Small intestine (tissue), 7 donors: Measurements from ENCODE around the gene G6PC1. TPM values are rescaled to one million over a fixed set of nuclear protein-coding genes. Genes with fewer than 3 reads are reported as not detected.
A peak's percentile ranks its signal among the peaks of the same experiment; 100 is the strongest.
"Not testable (repeated sequence)": the region's sequence is repeated elsewhere in the genome, so short reads cannot be mapped to it uniquely, and the experiment has no call there.

Experiments used
- DNase-seq, 2 donors: peaks; one replicate each; pipeline versions ENCODE4 v3.0.0 to v3.0.0-alpha.2; 2013
- FAIRE-seq: peaks from 2 replicates; lab custom pipeline; 2012; peaks lifted over from hg19 to GRCh38; lab: Jason Lieb, UNC
- H3K27ac ChIP-seq, 3 donors: one replicate each; pipeline ENCODE4 v1.5.1; 2013; ENCODE audit warnings: low read length in 2 of 3, mild to moderate bottlenecking in 2 of 3, control low read depth in 1 of 3, inconsistent platforms in 1 of 3, low read depth in 1 of 3, moderate library complexity in 1 of 3
- H3K27me3 ChIP-seq, 3 donors: one replicate each; pipeline ENCODE4 v1.6.1; 2013; ENCODE audit warnings: low read length in 3 of 3, inconsistent platforms in 1 of 3; ENCODE audit not compliant: control insufficient read depth in 3 of 3, insufficient read depth in 3 of 3
- H3K36me3 ChIP-seq, 3 donors: one replicate each; pipeline ENCODE4 v1.6.1; 2013; ENCODE audit warnings: low read length in 3 of 3, inconsistent platforms in 1 of 3, low read depth in 1 of 3, mild to moderate bottlenecking in 1 of 3, moderate library complexity in 1 of 3; ENCODE audit not compliant: control insufficient read depth in 3 of 3, insufficient read depth in 2 of 3
- H3K4me1 ChIP-seq, 3 donors: one replicate each; pipeline ENCODE4 v1.6.1; 2013; ENCODE audit warnings: low read length in 2 of 3, inconsistent platforms in 1 of 3, low read depth in 1 of 3, mild to moderate bottlenecking in 1 of 3, moderate library complexity in 1 of 3; ENCODE audit not compliant: control insufficient read depth in 3 of 3, insufficient read depth in 2 of 3
- H3K4me3 ChIP-seq, 3 donors: one replicate each; pipeline ENCODE4 v1.5.1; 2013; ENCODE audit warnings: low read length in 3 of 3, control low read depth in 1 of 3, inconsistent platforms in 1 of 3, low read depth in 1 of 3, mild to moderate bottlenecking in 1 of 3, moderate library complexity in 1 of 3
- H3K9me3 ChIP-seq, 2 donors: one replicate each; pipeline ENCODE4 v1.6.1; 2013; ENCODE audit warnings: low read depth in 1 of 2, low read length in 1 of 2; ENCODE audit not compliant: control insufficient read depth in 2 of 2, insufficient read depth in 1 of 2
- WGBS, 3 donors: extraction: QIAGEN DNeasy Blood & Tissue Kit; methylation state at CpG; one replicate each; pipeline ENCODE4 v1.1.7; 2013; 5-methylcytosine and 5-hydroxymethylcytosine counted together
- polyA plus RNA-seq, 4 donors: library from polyadenylated mRNA; stranded (reverse) in 3 of 4; unstranded in 1 of 4; fragments of 200-250 nt in 3 of 4; fragments of 120-200 nt in 1 of 4; gene quantifications; one replicate each; pipeline versions ENCODE4 v1.2.1 to v1.2.3, GENCODE V29; 2013
- donor health status: healthy with polysubstance abuse.
- donor health status: control.
- donor health status: control.
- donor health status: Bipolar disorder and iron deficiency.
- donor health status: healthy.

G6PC1 gene
- polyA plus RNA-seq, 4 donors: 1.4 to 12.1 (median 4.3) TPM

DNA sequence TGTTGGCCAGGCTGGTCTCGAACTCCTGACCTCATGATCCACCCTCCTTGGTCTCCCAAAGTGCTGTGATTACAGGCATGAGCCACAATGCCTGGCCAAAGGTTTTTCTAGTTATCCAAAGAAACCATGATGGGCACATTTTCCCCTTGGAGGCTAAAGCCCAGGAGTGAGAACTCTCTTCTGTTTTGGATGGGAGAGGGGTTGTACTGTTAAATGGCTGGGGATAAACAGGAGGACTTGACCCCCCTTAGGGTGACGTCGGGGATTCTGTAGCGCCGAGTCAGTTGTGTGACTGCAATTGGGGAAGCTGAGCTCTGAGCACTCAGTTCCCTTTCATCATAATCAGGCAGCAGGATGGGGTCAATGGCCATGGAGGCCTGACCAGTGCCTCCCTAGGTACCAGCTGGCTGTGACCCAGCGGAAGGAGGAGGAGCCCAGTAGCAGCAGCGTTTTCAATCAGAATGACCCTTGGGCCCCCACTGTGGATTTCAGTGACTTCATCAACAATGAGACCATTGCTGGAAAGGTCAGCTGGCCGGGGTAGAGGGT, 45.5 kb upstream of the G6PC1 start:
- Histone ChIP-seq H3K4me1 (peaks cover 0 to 18% (median 0%) of the 10 kb centered on the region in 3 donors), H3K27me3 (no peaks in the 10 kb centered on the region), H3K4me3 (no peak overlapping the region), H3K27ac (no peak overlapping the region), H3K36me3 (peaks cover 0 to 6% (median 0%) of the 10 kb centered on the region in 3 donors), H3K9me3 (no peaks in the 10 kb centered on the region)
- no peak for FAIRE-seq
- 73 to 81% (median 77%) methylated on average over 8 of the region's 8 CpGs for WGBS, 3 donors
- no peak for DNase-seq

DNA sequence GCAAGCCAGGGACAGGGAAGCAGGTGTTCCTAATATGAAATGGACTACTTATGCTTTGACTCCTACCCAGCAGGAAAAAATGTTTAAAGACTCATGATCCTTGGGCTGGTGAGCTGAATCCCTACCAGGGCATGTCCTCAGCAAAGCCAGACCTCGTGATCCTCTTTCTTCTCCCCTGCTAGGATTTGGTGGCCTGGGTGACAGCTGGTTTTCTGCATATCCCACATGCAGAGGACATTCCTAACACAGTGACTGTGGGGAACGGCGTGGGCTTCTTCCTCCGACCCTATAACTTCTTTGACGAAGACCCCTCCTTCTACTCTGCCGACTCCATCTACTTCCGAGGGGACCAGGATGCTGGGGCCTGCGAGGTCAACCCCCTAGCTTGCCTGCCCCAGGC, 44.5 kb upstream of the G6PC1 start:
- H3K4me3 ChIP-seq, H3K27ac ChIP-seq, H3K36me3 ChIP-seq, FAIRE-seq, H3K9me3 ChIP-seq, H3K27me3 ChIP-seq, DNase-seq: not testable (repeated sequence)
- H3K4me1 ChIP-seq: peaks cover 0 to 16% (median 0%) of the 10 kb centered on the region in 3 donors
- WGBS, 3 donors: 83 to 91% (median 88%) methylated on average over 6 to 7 of the region's 8 CpGs

DNA sequence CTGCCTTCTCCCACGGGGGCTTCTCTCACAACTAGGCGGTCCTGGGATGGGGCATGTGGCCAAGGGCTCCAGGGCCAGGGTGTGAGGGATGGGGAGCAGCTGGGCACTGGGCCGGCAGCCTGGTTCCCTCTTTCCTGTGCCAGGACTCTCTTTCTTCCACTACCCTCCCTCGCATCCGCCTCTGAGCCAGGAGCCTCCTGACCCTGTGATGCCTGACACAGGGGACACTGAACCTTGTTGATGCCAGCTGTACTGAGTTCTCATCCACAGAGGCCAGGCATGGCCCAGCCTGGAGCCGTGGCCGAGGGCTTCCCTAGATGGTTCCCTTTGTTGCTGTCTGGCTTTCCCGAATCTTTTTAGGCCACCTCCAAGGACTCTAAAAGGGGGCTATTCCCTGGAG, 44.1 kb upstream of the G6PC1 start:
- FAIRE-seq, DNase-seq, H3K36me3 ChIP-seq, H3K9me3 ChIP-seq, H3K27ac ChIP-seq, H3K4me3 ChIP-seq, H3K27me3 ChIP-seq: not testable (repeated sequence)
- 78 to 90% (median 87%) methylated on average over 5 to 6 of the region's 8 CpGs for WGBS, 3 donors
- H3K4me1 ChIP-seq: peaks cover 0 to 16% (median 0%) of the 10 kb centered on the region in 3 donors

DNA sequence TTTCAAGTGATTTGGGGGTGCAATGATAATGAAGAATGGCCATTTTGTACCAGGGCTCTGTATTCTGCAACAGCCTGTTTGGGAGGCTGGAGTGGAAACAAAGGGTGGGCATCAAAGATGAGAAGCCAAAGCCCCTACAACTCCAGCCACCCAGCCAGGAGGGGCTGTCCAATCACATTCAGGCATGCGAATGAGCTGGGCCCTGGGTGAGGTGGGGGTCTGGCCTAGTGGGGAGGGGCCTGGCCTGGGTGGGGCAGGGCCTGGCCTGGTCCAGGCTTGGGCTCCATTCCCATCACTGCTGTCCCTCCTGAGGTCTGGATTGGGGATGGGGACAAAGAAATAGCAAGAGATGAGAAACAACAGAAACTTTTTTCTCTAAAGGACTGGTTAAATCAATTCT, 43.2 kb upstream of the G6PC1 start:
- no peaks in the 10 kb centered on the region for H3K9me3 ChIP-seq
- DNase-seq (no peak), FAIRE-seq (no peak)
- H3K4me1 ChIP-seq: peaks cover 0 to 16% (median 0%) of the 10 kb centered on the region in 3 donors
- no peak overlapping the region for H3K4me3 ChIP-seq
- no peak overlapping the region for H3K27ac ChIP-seq
- 88 to 100% (median 89%) methylated on average over 1 of the region's 1 CpG for WGBS, 3 donors
- no peaks in the 10 kb centered on the region for H3K27me3 ChIP-seq
- H3K36me3 ChIP-seq: peaks cover 0 to 6% (median 0%) of the 10 kb centered on the region in 3 donors

DNA sequence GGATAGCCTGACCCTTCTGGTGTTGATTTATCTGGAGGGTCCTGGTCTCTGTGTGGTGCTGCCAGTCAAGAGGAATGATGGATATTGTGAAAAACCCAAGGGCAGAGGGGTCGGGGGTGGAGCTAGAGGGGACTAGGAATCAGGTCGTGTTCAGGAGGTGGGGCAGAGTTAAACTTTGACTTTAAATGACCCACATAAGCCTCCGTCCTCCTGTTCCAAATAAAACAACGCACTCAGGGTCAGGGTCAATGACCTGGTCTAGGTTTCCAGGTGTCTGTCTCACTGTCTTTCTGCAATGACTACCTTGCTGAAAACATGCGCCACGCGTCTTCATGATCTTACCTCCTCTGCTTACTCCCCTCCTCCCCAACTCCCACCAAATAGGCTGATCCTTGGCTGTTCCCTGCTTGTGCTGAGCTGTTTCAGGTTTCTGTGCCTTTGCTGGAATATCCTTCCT, 34.9 kb upstream of the G6PC1 start:
- Histone ChIP-seq H3K9me3 (peaks cover 0 to 3% of the 10 kb centered on the region in 2 donors), H3K4me3 (no peak overlapping the region), H3K27me3 (no peaks in the 10 kb centered on the region), H3K4me1 (peaks cover 0 to 12% (median 3%) of the 10 kb centered on the region in 3 donors), H3K27ac (no peak overlapping the region), H3K36me3 (no peaks in the 10 kb centered on the region)
- FAIRE-seq (no peak), DNase-seq (no peak)
- WGBS, 3 donors: 62 to 70% (median 69%) methylated on average over 7 of the region's 7 CpGs

DNA sequence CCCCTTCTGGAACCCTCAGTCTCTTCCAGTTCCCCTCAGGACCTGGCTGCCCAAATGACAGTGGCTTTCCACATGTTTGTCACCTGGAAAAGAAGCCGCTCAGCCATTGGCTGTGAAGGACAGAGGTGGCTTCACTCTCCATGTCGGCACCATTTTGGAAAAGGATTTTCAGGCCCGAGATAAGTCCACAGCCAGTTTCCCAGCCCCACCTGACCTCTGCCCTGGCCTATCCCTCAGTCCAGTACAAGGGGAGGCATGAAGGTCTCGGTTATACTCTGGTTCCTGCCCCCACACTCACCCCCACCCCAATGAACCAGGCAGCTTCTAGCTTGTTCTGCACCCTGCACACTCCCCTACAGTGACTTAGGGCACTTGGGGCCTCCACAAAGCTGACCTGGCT, 34.4 kb upstream of the G6PC1 start:
- no peak overlapping the region for H3K4me3 ChIP-seq
- H3K4me1 ChIP-seq: peaks cover 0 to 12% (median 3%) of the 10 kb centered on the region in 3 donors
- no peak for DNase-seq
- no peak overlapping the region for H3K27ac ChIP-seq
- no peak for FAIRE-seq
- WGBS, 3 donors: 68 to 87% (median 85%) methylated on average over 4 of the region's 4 CpGs
- no peaks in the 10 kb centered on the region for H3K27me3 ChIP-seq
- H3K36me3 ChIP-seq: no peaks in the 10 kb centered on the region
- H3K9me3 ChIP-seq: peaks cover 0 to 8% of the 10 kb centered on the region in 2 donors

DNA sequence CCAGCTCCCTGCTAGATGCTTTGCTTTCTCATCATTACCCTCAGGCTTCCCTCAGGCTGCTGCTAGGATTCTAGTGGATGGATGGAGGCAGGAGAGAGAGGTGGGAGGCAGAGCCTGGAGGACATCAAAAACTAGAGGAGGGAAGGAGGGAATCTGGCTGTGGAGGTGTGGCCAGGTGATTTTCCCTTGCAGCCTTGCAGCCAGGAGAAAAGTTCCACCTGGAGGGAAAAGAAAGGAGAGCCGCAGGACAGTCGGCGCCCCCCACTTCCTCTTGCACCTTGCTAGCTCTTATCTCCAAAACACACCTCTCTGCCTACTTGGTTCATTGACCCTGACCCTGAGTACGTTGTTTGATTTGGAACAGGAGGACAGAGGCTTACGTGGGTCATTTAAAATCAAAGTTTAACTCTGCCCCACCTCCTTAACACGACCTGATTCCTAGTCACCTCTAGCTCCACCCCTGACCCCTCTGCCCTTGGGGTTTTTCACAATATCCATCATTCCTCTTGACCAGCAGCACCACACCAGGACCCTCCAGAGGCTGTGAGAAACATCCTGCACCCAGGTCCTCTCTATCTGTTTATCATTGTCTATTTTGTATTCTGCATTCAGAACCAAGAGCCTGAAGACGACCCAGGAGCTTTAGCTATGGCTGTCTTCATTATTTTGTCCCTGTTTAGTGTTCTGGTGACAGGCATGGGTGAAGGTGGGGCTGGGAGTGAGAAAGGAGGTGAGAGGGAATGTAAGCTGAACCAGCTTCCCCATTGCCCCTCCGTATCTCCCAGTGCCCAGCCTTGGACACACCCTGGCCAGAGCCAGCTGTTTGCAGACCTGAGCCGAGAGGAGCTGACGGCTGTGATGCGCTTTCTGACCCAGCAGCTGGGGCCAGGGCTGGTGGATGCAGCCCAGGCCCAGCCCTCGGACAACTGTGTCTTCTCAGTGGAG, 33.7 kb upstream of the G6PC1 start:
- no peaks in the 10 kb centered on the region for H3K36me3 ChIP-seq
- H3K27ac ChIP-seq: no peak overlapping the region
- peak; percentile 27 to 73 for DNase-seq
- no peaks in the 10 kb centered on the region for H3K27me3 ChIP-seq
- peaks cover under 1 to 13% (median 3%) of the 10 kb centered on the region in 3 donors for H3K4me1 ChIP-seq
- WGBS, 3 donors: 11 to 50% (median 30%) methylated on average over 8 to 12 of the region's 12 CpGs
- H3K9me3 ChIP-seq: peaks cover 0 to 15% of the 10 kb centered on the region in 2 donors
- H3K4me3 ChIP-seq: no peak overlapping the region
- FAIRE-seq: no peak

DNA sequence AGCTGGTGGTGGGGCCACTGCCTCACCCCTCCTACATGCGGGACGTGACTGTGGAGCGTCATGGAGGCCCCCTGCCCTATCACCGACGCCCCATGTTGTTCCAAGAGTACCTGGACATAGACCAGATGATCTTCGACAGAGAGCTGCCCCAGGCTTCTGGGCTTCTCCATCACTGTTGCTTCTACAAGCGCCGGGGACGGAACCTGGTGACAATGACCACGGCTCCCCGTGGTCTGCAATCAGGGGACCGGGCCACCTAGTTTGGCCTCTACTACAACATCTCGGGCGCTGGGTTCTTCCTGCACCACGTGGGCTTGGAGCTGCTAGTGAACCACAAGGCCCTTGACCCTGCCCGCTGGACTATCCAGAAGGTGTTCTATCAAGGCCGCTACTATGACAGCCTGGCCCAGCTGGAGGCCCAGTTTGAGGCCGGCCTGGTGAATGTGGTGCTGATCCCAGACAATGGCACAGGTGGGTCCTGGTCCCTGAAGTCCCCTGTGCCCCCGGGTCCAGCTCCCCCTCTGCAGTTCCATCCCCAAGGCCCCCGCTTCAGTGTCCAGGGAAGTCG, 32.8 kb upstream of the G6PC1 start:
- H3K27ac ChIP-seq, H3K27me3 ChIP-seq, FAIRE-seq, H3K4me3 ChIP-seq, DNase-seq, H3K36me3 ChIP-seq: not testable (repeated sequence)
- WGBS, 3 donors: 92 to 93% (median 92%) methylated on average over 17 to 21 of the region's 21 CpGs
- H3K9me3 ChIP-seq: peaks cover 0 to 16% of the 10 kb centered on the region in 2 donors
- peaks cover 3 to 19% (median 4%) of the 10 kb centered on the region in 3 donors for H3K4me1 ChIP-seq
